Astrocyte (in vitro differentiated cells and primary cell): ENCODE results near the gene FCMR. TPM values are rescaled to one million over a fixed set of nuclear protein-coding genes. Genes with fewer than 3 reads are reported as not detected.

Source experiments
- DNase-seq: peaks from one replicate; pipeline ENCODE4 v3.0.0-alpha.2; 2010; ENCODE audit warnings: low read depth
- FAIRE-seq: peaks from 2 replicates; lab custom pipeline; 2011; peaks lifted over from hg19 to GRCh38; lab: Jason Lieb, UNC
- H2AFZ ChIP-seq: 2 replicates; pipeline ENCODE4 v1.6.0; 2012; ENCODE audit warnings: low read depth, low read length, inconsistent platforms
- H3K27ac ChIP-seq: 2 replicates; pipeline ENCODE4 v1.5.1; 2011; ENCODE audit warnings: low read depth, low read length, inconsistent platforms
- H3K27me3 ChIP-seq: 2 replicates; pipeline ENCODE4 v1.6.0; 2011; ENCODE audit warnings: low read length, inconsistent platforms; ENCODE audit not compliant: insufficient read depth
- H3K36me3 ChIP-seq: 2 replicates; pipeline ENCODE4 v1.5.1; 2011; ENCODE audit warnings: low read length, inconsistent platforms; ENCODE audit not compliant: insufficient read depth
- H3K4me1 ChIP-seq: 2 replicates; pipeline ENCODE4 v1.5.1; 2011; ENCODE audit warnings: low read length, inconsistent platforms; ENCODE audit not compliant: insufficient read depth
- H3K4me2 ChIP-seq: 2 replicates; pipeline ENCODE4 v1.6.0; 2012; ENCODE audit warnings: low read length, inconsistent platforms
- H3K4me3 ChIP-seq: 2 replicates; pipeline ENCODE4 v1.5.1; 2011; ENCODE audit warnings: low read depth, mild to moderate bottlenecking, low read length, inconsistent platforms; ENCODE audit not compliant: insufficient read depth
- H3K79me2 ChIP-seq: 2 replicates; pipeline ENCODE4 v1.6.0; 2012; ENCODE audit warnings: mild to moderate bottlenecking, low read length, inconsistent platforms; ENCODE audit not compliant: insufficient read depth
- H3K9ac ChIP-seq: 2 replicates; pipeline ENCODE4 v1.6.0; 2012; ENCODE audit warnings: mild to moderate bottlenecking, low read length, inconsistent platforms
- H3K9me3 ChIP-seq: 2 replicates; pipeline ENCODE4 v1.5.1; 2012; ENCODE audit warnings: low read depth, mild to moderate bottlenecking, low read length, inconsistent platforms; ENCODE audit not compliant: insufficient read depth
- H4K20me1 ChIP-seq: 2 replicates; pipeline ENCODE4 v1.6.0; 2012; ENCODE audit warnings: low read length, inconsistent platforms; ENCODE audit not compliant: insufficient read depth
- H3K27ac Mint-ChIP-seq: one replicate; pipeline ENCODE4 v1.8.0; 2021; ENCODE audit warnings: mild to moderate bottlenecking, mixed read lengths; ENCODE audit not compliant: unreplicated experiment
- H3K27me3 Mint-ChIP-seq: one replicate; pipeline ENCODE4 v1.8.0; 2021; ENCODE audit warnings: low read depth, mixed read lengths; ENCODE audit not compliant: unreplicated experiment
- H3K36me3 Mint-ChIP-seq: one replicate; pipeline ENCODE4 v1.8.0; 2021; ENCODE audit warnings: low read depth, mixed read lengths; ENCODE audit not compliant: unreplicated experiment
- H3K4me1 Mint-ChIP-seq: one replicate; pipeline ENCODE4 v1.8.0; 2021; ENCODE audit warnings: low read depth, mixed read lengths; ENCODE audit not compliant: unreplicated experiment
- H3K4me3 Mint-ChIP-seq: one replicate; pipeline ENCODE4 v1.8.0; 2021; ENCODE audit warnings: mild to moderate bottlenecking, moderate library complexity, mixed read lengths; ENCODE audit not compliant: unreplicated experiment
- H3K9me3 Mint-ChIP-seq: one replicate; pipeline ENCODE4 v1.8.0; 2021; ENCODE audit warnings: mild to moderate bottlenecking, mixed read lengths; ENCODE audit not compliant: unreplicated experiment
- CTCF ChIP-seq: IDR thresholded peaks from 2 replicates; pipeline ENCODE4 v1.5.1; 2011; ENCODE audit warnings: low read depth, mild to moderate bottlenecking, inconsistent platforms, low read length, moderate library complexity; ENCODE audit not compliant: insufficient read depth
- EZH2 ChIP-seq: IDR thresholded peaks from 2 replicates; pipeline ENCODE4 v1.6.1; 2012; ENCODE audit warnings: mild to moderate bottlenecking, low read length, inconsistent platforms; ENCODE audit not compliant: insufficient read depth
- total RNA-seq: library from RNA; stranded (reverse); gene quantifications from 2 replicates; pipeline ENCODE4 v1.2.1, GENCODE V29; 2021

The FCMR gene
- total RNA-seq, 1 donor from 2014 or later = 0.73 TPM

- DNase-seq (no peak), FAIRE-seq (no peak)
Measured at GRCh38 chr1:206949641-206950040, 27.9 kb upstream of the FCMR start.

GRCh38 chr1:206949208-206949607, 27.5 kb upstream of the FCMR start:
- Histone ChIP-seq H3K4me3 (no peak overlapping the region), H3K27ac (no peak overlapping the region), H4K20me1 (no peaks in the 10 kb centered on the region), H3K4me2 (no peak overlapping the region), H2AFZ (no peak overlapping the region), H3K9ac (no peak overlapping the region), H3K36me3 (no peaks in the 10 kb centered on the region), H3K4me1 (no peaks in the 10 kb centered on the region), H3K9me3 (no peaks in the 10 kb centered on the region), H3K79me2 (no peaks in the 10 kb centered on the region), H3K27me3 (peaks cover 5% of the 10 kb centered on the region)
- no peak for FAIRE-seq
- Mint-ChIP-seq H3K4me3 (no peak overlapping the region), H3K4me1 (peaks cover 5% of the 10 kb centered on the region), H3K36me3 (no peaks in the 10 kb centered on the region), H3K9me3 (peaks cover 5% of the 10 kb centered on the region), H3K27me3 (peaks cover 44% of the 10 kb centered on the region), H3K27ac (no peak overlapping the region)
- no peak for DNase-seq
- TF ChIP-seq CTCF (no peak), EZH2 (no peak)

More at GRCh38 chr1:206949641-206950040, 27.9 kb upstream of the FCMR start:
- no peak overlapping the region for H3K27ac Mint-ChIP-seq
- H3K27me3 Mint-ChIP-seq = peaks cover 43% of the 10 kb centered on the region
- H3K9ac ChIP-seq = no peak overlapping the region
- H3K4me3 Mint-ChIP-seq = no peak overlapping the region
- no peak for TF ChIP-seq EZH2
- no peak for TF ChIP-seq CTCF
- H2AFZ ChIP-seq = no peak overlapping the region
- H3K4me3 ChIP-seq = no peak overlapping the region
- no peak overlapping the region for H3K4me2 ChIP-seq
- no peaks in the 10 kb centered on the region for H3K79me2 ChIP-seq
- no peak overlapping the region for H3K27ac ChIP-seq
- H3K36me3 Mint-ChIP-seq = no peaks in the 10 kb centered on the region
- H3K9me3 ChIP-seq = no peaks in the 10 kb centered on the region
- peaks cover 5% of the 10 kb centered on the region for H3K4me1 Mint-ChIP-seq
- no peaks in the 10 kb centered on the region for H3K36me3 ChIP-seq
- peaks cover 5% of the 10 kb centered on the region for H3K27me3 ChIP-seq
- H3K4me1 ChIP-seq = no peaks in the 10 kb centered on the region
- peaks cover 5% of the 10 kb centered on the region for H3K9me3 Mint-ChIP-seq
- no peaks in the 10 kb centered on the region for H4K20me1 ChIP-seq

GRCh38 chr1:206947255-206947654, 25.5 kb upstream of the FCMR start:
- Histone ChIP-seq H3K27ac (no peak overlapping the region), H3K9me3 (no peaks in the 10 kb centered on the region), H3K79me2 (no peaks in the 10 kb centered on the region), H3K4me1 (no peaks in the 10 kb centered on the region), H3K36me3 (no peaks in the 10 kb centered on the region), H2AFZ (no peak overlapping the region), H3K4me3 (no peak overlapping the region), H4K20me1 (no peaks in the 10 kb centered on the region), H3K27me3 (peaks cover 11% of the 10 kb centered on the region), H3K4me2 (no peak overlapping the region), H3K9ac (no peak overlapping the region)
- TF ChIP-seq CTCF (no peak), EZH2 (no peak)
- H3K4me3 Mint-ChIP-seq = no peak overlapping the region
- no peaks in the 10 kb centered on the region for H3K36me3 Mint-ChIP-seq
- peaks cover 3% of the 10 kb centered on the region for H3K4me1 Mint-ChIP-seq
- no peak for FAIRE-seq
- DNase-seq = no peak
- peaks cover 57% of the 10 kb centered on the region for H3K27me3 Mint-ChIP-seq
- no peak overlapping the region for H3K27ac Mint-ChIP-seq
- H3K9me3 Mint-ChIP-seq = peaks cover 5% of the 10 kb centered on the region
